Measurements from ENCODE around the gene CD109. TPM values are rescaled to one million over a fixed set of nuclear protein-coding genes. Genes with fewer than 3 reads are reported as not detected.

CD109 gene
- total RNA-seq, 2 donors from 2014 or later, result 2.0 TPM

DNA sequence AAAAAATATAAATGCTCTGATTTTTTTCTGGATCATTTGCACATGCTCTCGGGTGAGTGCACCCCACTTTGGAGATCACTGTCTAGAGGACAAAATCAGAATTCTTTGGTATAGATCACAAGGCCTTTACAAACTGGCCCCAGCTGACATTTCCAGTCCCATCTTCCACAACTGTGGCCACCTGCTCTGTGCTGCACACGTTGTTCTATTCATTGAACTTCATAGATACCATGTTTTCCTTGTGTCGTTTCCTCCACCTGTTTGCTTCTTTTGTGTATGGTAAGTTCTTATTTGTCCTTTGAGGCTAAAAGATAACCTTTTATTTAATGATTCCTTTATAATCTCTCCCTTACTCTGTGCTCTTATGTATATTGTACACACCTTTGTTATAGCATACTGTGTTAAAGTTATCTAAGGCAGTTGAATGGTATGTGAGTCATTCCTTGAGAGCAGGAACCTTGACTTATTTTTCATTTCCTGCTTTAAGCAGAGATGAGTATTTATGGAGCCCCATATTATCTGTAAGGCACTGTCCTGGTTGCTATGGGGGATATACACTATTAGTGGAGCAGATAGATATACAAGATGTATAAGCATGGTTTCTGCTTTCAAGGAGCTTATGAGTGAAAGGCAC lies 30.2 kb upstream of the CD109 start:
- Histone ChIP-seq H3K9me3 (ENCODE audit: control insufficient read depth, low read length) (no peaks in the 10 kb centered on the region), H3K36me3 (ENCODE audit: control insufficient read depth, insufficient read depth, low read length) (no peaks in the 10 kb centered on the region), H3K4me3 (ENCODE audit: low read length) (no peak overlapping the region), H3K9ac (ENCODE audit: extremely low read depth, low read length, poor library complexity, severe bottlenecking) (no peak overlapping the region), H3K27me3 (ENCODE audit: control insufficient read depth, insufficient read depth, low read length, poor library complexity, severe bottlenecking) (peaks cover 10% of the 10 kb centered on the region), H3K27ac (ENCODE audit: low read depth, low read length) (no peak overlapping the region), H3K4me1 (ENCODE audit: control insufficient read depth, insufficient read depth, low read length) (no peaks in the 10 kb centered on the region)
- no peak for DNase-seq
- peaks cover 6% of the 10 kb centered on the region for H3K9me3 Mint-ChIP-seq
- peaks cover 10% of the 10 kb centered on the region for H3K27me3 Mint-ChIP-seq (ENCODE audit: insufficient read depth)
- H3K36me3 Mint-ChIP-seq (ENCODE audit: low read depth), result no peaks in the 10 kb centered on the region
- TF ChIP-seq, protein P1, sequence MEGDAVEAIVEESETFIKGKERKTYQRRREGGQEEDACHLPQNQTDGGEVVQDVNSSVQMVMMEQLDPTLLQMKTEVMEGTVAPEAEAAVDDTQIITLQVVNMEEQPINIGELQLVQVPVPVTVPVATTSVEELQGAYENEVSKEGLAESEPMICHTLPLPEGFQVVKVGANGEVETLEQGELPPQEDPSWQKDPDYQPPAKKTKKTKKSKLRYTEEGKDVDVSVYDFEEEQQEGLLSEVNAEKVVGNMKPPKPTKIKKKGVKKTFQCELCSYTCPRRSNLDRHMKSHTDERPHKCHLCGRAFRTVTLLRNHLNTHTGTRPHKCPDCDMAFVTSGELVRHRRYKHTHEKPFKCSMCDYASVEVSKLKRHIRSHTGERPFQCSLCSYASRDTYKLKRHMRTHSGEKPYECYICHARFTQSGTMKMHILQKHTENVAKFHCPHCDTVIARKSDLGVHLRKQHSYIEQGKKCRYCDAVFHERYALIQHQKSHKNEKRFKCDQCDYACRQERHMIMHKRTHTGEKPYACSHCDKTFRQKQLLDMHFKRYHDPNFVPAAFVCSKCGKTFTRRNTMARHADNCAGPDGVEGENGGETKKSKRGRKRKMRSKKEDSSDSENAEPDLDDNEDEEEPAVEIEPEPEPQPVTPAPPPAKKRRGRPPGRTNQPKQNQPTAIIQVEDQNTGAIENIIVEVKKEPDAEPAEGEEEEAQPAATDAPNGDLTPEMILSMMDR (conservative IDR thresholded peaks at IDR 0.05), result no peak
- H3K4me3 Mint-ChIP-seq, result no peak overlapping the region
- no peaks in the 10 kb centered on the region for H3K4me1 Mint-ChIP-seq
- no peak overlapping the region for H3K27ac Mint-ChIP-seq
- WGBS, 2 experiments (ENCODE audit: insufficient coverage in 1 of 2, insufficient read length in 1 of 2), result 80 to 89% methylated on average over 1 to 3 of the region's 3 CpGs

DNA sequence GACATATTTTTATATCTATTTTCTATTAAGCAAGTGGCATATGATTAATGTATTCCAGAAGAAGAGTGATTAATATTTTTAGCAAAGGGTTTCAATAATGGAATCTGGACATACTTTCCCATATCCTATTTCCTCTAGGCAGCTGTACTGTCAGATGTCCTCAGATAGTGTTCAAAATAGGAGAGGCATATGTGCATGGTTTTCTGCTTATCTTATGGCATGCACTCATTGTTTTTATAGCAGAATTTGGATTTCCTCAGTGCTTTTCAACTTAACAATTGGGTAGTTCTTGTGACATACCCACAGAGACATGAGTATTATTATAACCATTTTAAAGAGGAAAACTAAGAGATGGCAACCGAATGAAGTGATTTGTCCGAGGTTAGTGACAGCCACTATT lies 29.6 kb upstream of the CD109 start:
- TF ChIP-seq, protein P1 (conservative IDR thresholded peaks at IDR 0.05), result no peak
- no peak overlapping the region for H3K27ac Mint-ChIP-seq
- no peak overlapping the region for H3K9ac ChIP-seq (ENCODE audit: extremely low read depth, low read length, poor library complexity, severe bottlenecking)
- H3K36me3 ChIP-seq (ENCODE audit: control insufficient read depth, insufficient read depth, low read length), result no peaks in the 10 kb centered on the region
- H3K4me1 ChIP-seq (ENCODE audit: control insufficient read depth, insufficient read depth, low read length), result no peaks in the 10 kb centered on the region
- H3K4me3 Mint-ChIP-seq, result no peak overlapping the region
- H3K9me3 ChIP-seq (ENCODE audit: control insufficient read depth, low read length), result no peaks in the 10 kb centered on the region
- no peaks in the 10 kb centered on the region for H3K36me3 Mint-ChIP-seq (ENCODE audit: low read depth)
- no peaks in the 10 kb centered on the region for H3K4me1 Mint-ChIP-seq
- H3K27me3 ChIP-seq (ENCODE audit: control insufficient read depth, insufficient read depth, low read length, poor library complexity, severe bottlenecking), result peaks cover 10% of the 10 kb centered on the region
- no peak overlapping the region for H3K27ac ChIP-seq (ENCODE audit: low read depth, low read length)
- H3K9me3 Mint-ChIP-seq, result peaks cover 3% of the 10 kb centered on the region
- no peak for DNase-seq
- H3K4me3 ChIP-seq (ENCODE audit: low read length), result no peak overlapping the region
- peaks cover 10% of the 10 kb centered on the region for H3K27me3 Mint-ChIP-seq (ENCODE audit: insufficient read depth)
- 90% methylated on average over 2 of the region's 2 CpGs; no CpG with 5 or more reads in 1 of the 2 experiments for WGBS, 2 experiments (ENCODE audit: insufficient coverage in 1 of 2, insufficient read length in 1 of 2)

DNA sequence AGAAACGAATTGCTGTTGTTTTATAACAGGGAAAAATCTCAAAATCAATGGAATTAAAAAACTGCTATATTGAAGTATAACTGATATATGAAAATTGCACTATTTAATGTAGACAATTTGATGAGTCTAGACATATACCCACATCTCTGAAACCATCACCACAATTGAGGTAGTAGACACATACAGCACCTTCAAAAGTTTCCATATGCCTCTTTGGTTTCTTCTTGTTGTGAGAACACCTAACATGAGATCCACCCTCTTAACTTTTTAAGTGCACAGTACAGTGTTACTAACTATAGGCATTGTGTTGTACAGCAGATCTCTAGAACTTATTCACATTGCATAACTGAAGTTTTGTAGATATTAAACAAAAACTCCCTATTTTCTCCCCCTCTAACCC lies 28.2 kb upstream of the CD109 start:
- H3K9me3 Mint-ChIP-seq, result no peaks in the 10 kb centered on the region
- peaks cover 10% of the 10 kb centered on the region for H3K27me3 Mint-ChIP-seq (ENCODE audit: insufficient read depth)
- H3K27ac Mint-ChIP-seq, result no peak overlapping the region
- peaks cover 10% of the 10 kb centered on the region for H3K27me3 ChIP-seq (ENCODE audit: control insufficient read depth, insufficient read depth, low read length, poor library complexity, severe bottlenecking)
- no peak for DNase-seq
- H3K4me3 ChIP-seq (ENCODE audit: low read length), result no peak overlapping the region
- H3K9ac ChIP-seq (ENCODE audit: extremely low read depth, low read length, poor library complexity, severe bottlenecking), result no peak overlapping the region
- H3K27ac ChIP-seq (ENCODE audit: low read depth, low read length), result no peak overlapping the region
- TF ChIP-seq, protein P1 (conservative IDR thresholded peaks at IDR 0.05), result no peak
- H3K9me3 ChIP-seq (ENCODE audit: control insufficient read depth, low read length), result no peaks in the 10 kb centered on the region
- no peaks in the 10 kb centered on the region for H3K36me3 Mint-ChIP-seq (ENCODE audit: low read depth)
- no peak overlapping the region for H3K4me3 Mint-ChIP-seq
- H3K36me3 ChIP-seq (ENCODE audit: control insufficient read depth, insufficient read depth, low read length), result no peaks in the 10 kb centered on the region
- H3K4me1 ChIP-seq (ENCODE audit: control insufficient read depth, insufficient read depth, low read length), result no peaks in the 10 kb centered on the region
- no CpG with 5 or more reads among the region's 1 CpG for WGBS, 2 experiments (ENCODE audit: insufficient coverage in 1 of 2, insufficient read length in 1 of 2)
- H3K4me1 Mint-ChIP-seq, result no peaks in the 10 kb centered on the region
